Measurements from ENCODE around the gene NOD2. TPM values are rescaled to one million over a fixed set of nuclear protein-coding genes. Genes with fewer than 3 reads are reported as not detected.

The NOD2 gene
- total RNA-seq, 6 donors from 2014 or later = 8.5 to 27.2 (median 11.2) TPM

- Histone ChIP-seq H3K4me3 (no peak overlapping the region), H3K4me1 (peaks cover 0 to 27% (median 4%) of the 10 kb centered on the region in 4 donors), H3K27me3 (no peaks in the 10 kb centered on the region), H3K9me3 (peaks cover 5 to 24% (median 18%) of the 10 kb centered on the region in 4 donors), H3K36me3 (peaks cover 0 to 16% (median 13%) of the 10 kb centered on the region in 4 donors), H3K27ac (no peak overlapping the region)
- DNase-seq (no peak), ATAC-seq (ENCODE audit: low FRiP score in 2 of 2) (no peak)
- WGBS, 2 donors = 86 to 90% methylated on average over 4 of the region's 4 CpGs
- TF ChIP-seq POLR2A (IDR thresholded peaks at IDR 0.05) (no peak), EP300 (IDR thresholded peaks at IDR 0.05) (no peak), POLR2AphosphoS5 (IDR thresholded peaks at IDR 0.05) (no peak)
- TF ChIP-seq, protein P1, sequence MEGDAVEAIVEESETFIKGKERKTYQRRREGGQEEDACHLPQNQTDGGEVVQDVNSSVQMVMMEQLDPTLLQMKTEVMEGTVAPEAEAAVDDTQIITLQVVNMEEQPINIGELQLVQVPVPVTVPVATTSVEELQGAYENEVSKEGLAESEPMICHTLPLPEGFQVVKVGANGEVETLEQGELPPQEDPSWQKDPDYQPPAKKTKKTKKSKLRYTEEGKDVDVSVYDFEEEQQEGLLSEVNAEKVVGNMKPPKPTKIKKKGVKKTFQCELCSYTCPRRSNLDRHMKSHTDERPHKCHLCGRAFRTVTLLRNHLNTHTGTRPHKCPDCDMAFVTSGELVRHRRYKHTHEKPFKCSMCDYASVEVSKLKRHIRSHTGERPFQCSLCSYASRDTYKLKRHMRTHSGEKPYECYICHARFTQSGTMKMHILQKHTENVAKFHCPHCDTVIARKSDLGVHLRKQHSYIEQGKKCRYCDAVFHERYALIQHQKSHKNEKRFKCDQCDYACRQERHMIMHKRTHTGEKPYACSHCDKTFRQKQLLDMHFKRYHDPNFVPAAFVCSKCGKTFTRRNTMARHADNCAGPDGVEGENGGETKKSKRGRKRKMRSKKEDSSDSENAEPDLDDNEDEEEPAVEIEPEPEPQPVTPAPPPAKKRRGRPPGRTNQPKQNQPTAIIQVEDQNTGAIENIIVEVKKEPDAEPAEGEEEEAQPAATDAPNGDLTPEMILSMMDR (IDR thresholded peaks at IDR 0.05) = no peak
Observed at GRCh38 chr16:50674831-50675230, 18.6 kb upstream of the NOD2 start.

- peak in 1 of 2 donors; percentile 81 for DNase-seq
Observed at GRCh38 chr16:50675686-50676610, 17.5 kb upstream of the NOD2 start.

GRCh38 chr16:50676684-50677225 is 16.7 kb upstream of the NOD2 start:
- TF ChIP-seq POLR2A (IDR thresholded peaks at IDR 0.05) (no peak), POLR2AphosphoS5 (IDR thresholded peaks at IDR 0.05) (no peak), EP300 (IDR thresholded peaks at IDR 0.05) (no peak)
- TF ChIP-seq, protein P1 (IDR thresholded peaks at IDR 0.05) = no peak
- no peaks in the 10 kb centered on the region for H3K27me3 ChIP-seq
- H3K9me3 ChIP-seq = peaks cover 5 to 22% (median 14%) of the 10 kb centered on the region in 4 donors
- H3K4me1 ChIP-seq = peaks cover 0 to 31% (median 5%) of the 10 kb centered on the region in 4 donors
- 79% methylated on average over 9 of the region's 9 CpGs for WGBS, 2 donors
- DNase-seq (no peak), ATAC-seq (ENCODE audit: low FRiP score in 2 of 2) (no peak)
- H3K4me3 ChIP-seq = no peak overlapping the region
- peaks cover 0 to 16% (median 13%) of the 10 kb centered on the region in 4 donors for H3K36me3 ChIP-seq
- peak overlapping the region in 1 of 4 donors; percentile 77 for H3K27ac ChIP-seq

More at GRCh38 chr16:50675686-50676610, 17.5 kb upstream of the NOD2 start:
- peaks cover 0 to 31% (median 5%) of the 10 kb centered on the region in 4 donors for H3K4me1 ChIP-seq
- peak in 1 of 2 donors; percentile 4 for TF ChIP-seq POLR2AphosphoS5 (IDR thresholded peaks at IDR 0.05)
- TF ChIP-seq, protein P1 (IDR thresholded peaks at IDR 0.05) = no peak
- no peak for TF ChIP-seq POLR2A (IDR thresholded peaks at IDR 0.05)
- no peak for TF ChIP-seq EP300 (IDR thresholded peaks at IDR 0.05)
- 68 to 77% methylated on average over 21 to 22 of the region's 23 CpGs for WGBS, 2 donors
- H3K27ac ChIP-seq = peak overlapping the region; percentile 5 to 77 (median 32)
- H3K27me3 ChIP-seq = no peaks in the 10 kb centered on the region
- no peak overlapping the region for H3K4me3 ChIP-seq
- H3K9me3 ChIP-seq = peaks cover 5 to 24% (median 18%) of the 10 kb centered on the region in 4 donors
- H3K36me3 ChIP-seq = peaks cover 0 to 16% (median 13%) of the 10 kb centered on the region in 4 donors
- peak; percentile 31 to 75 for ATAC-seq (ENCODE audit: low FRiP score in 2 of 2)

- H3K27ac ChIP-seq = peak overlapping the region in 1 of 4 donors; percentile 77
- peaks cover 0 to 16% (median 13%) of the 10 kb centered on the region in 4 donors for H3K36me3 ChIP-seq
- no peak for ATAC-seq (ENCODE audit: low FRiP score in 2 of 2)
- no peak overlapping the region for H3K4me3 ChIP-seq
- peaks cover 0 to 16% (median 9%) of the 10 kb centered on the region in 4 donors for H3K9me3 ChIP-seq
- 79 to 94% methylated on average over 5 to 7 of the region's 7 CpGs for WGBS, 2 donors
- H3K27me3 ChIP-seq = no peaks in the 10 kb centered on the region
- peak in 1 of 2 donors; percentile 29 for DNase-seq
- H3K4me1 ChIP-seq = peaks cover 0 to 31% (median 5%) of the 10 kb centered on the region in 4 donors
- TF ChIP-seq, protein P1 (IDR thresholded peaks at IDR 0.05) = peak in 3 of 6 experiments; percentile 21 to 43 (median 30)
- no peak for TF ChIP-seq EP300 (IDR thresholded peaks at IDR 0.05)
Observed at GRCh38 chr16:50677351-50677750, 16.1 kb upstream of the NOD2 start.

Data from upper lobe of left lung (tissue), 6 donors.